Measurements from ENCODE around the gene TLN1. TPM values are rescaled to one million over a fixed set of nuclear protein-coding genes. Genes with fewer than 3 reads are reported as not detected.

TLN1 gene
- total and polyA plus RNA-seq, 11 donors: 152 to 373 (median 257) TPM

DNA sequence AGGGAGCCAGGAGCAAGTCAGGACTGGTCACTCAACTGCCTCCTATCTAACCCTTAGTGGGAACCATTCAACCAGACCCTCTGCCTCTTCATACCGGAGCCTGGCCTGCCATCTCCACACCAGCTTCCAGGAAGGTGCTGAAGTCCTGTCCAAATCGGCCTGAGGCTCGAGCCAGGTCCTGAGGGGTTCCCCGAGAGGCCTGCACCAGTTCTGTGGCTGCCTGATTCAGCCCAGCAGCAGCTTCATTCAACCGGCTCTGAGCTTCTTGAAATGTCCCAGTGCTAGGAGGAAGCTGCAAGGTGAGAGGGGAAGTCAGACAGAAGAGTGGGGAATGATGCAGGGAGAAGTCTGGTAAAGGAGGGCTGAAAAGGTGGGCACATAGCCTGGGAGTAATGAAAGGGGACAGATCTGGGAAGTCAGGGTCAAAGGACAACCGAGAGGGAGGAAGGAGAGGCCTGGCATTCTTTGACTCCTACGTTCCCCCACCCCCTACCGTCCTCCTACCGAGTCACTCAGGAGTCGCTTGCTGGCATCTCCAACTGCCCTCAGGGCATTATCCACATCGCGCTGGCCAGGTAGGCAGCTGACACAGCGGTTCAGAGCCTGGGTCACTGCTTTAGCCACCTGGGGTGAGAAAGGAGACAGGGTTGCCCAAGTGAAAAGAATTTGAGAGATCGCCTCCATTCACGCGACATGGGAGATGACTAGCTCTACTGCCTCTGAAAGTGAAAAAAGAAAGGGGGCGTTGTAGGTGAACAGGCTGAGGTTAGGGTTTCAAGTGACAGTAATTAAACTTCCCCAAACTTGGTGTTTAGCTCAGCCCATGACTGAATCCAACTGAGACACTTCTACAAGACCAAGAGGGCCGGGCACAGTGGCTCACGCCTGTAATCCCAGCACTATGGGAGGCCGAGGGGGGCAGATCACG, 20.2 kb downstream of the TLN1 start:
- no peak for DNase-seq
- peak in 1 of 4 donors; percentile 28 for ATAC-seq
- WGBS, 4 donors: 86 to 92% (median 90%) methylated on average over 20 to 21 of the region's 21 CpGs
- TF ChIP-seq, protein P1, sequence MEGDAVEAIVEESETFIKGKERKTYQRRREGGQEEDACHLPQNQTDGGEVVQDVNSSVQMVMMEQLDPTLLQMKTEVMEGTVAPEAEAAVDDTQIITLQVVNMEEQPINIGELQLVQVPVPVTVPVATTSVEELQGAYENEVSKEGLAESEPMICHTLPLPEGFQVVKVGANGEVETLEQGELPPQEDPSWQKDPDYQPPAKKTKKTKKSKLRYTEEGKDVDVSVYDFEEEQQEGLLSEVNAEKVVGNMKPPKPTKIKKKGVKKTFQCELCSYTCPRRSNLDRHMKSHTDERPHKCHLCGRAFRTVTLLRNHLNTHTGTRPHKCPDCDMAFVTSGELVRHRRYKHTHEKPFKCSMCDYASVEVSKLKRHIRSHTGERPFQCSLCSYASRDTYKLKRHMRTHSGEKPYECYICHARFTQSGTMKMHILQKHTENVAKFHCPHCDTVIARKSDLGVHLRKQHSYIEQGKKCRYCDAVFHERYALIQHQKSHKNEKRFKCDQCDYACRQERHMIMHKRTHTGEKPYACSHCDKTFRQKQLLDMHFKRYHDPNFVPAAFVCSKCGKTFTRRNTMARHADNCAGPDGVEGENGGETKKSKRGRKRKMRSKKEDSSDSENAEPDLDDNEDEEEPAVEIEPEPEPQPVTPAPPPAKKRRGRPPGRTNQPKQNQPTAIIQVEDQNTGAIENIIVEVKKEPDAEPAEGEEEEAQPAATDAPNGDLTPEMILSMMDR (IDR thresholded peaks at IDR 0.05): no peak
- no peak for TF ChIP-seq POLR2A (IDR thresholded peaks at IDR 0.05)
- Histone ChIP-seq H3K4me1 (peaks cover 0 to 11% (median 0%) of the 10 kb centered on the region in 12 donors), H3K9me3 (no peaks in the 10 kb centered on the region), H3K27ac (peak overlapping the region in 1 of 12 donors; percentile 3), H3K36me3 (peaks cover 14 to 100% (median 98%) of the 10 kb centered on the region in 9 donors), H3K27me3 (no peaks in the 10 kb centered on the region), H3K4me3 (no peak overlapping the region)
- intact Hi-C loops (cut with DNase I): loop anchor here in 1 of 10 donors (5.0 kb wide), 1 partner anchor 34 kb away; no protein-coding TSS in a partner anchor

DNA sequence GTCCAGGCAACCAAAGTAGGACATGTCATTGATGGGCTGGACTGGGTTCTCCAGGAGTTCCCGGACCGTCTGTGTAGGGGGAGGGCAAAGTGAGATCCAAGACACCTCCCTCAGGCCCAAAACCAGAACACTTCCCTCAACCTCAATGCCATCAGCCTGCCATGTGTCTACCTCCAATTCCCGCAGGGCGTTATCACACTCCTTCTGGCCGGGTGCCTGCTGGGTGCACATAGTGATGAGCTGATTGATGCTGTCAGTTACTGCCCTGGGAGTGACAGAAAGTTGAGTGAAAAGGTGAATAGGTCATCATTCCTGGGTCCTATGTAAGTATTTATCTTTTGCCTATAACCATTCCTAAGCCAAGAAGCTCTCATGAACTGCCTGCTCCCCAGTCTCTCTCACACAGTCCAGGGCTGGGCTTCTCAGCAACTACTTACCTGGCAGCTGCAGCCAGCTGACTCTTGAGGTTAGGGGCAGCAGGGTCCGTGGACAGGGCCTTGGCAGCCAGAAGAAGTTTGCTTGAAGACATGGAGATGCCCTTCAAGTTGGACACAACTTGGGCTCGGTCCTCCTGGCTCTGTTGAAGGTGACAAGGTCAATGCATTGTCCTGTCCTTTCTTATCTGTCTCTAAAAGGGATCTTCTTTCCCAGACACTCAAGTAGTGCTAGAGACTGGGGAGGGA, 21.0 kb downstream of the TLN1 start:
- intact Hi-C loops (cut with DNase I): loop anchor here in 1 of 10 donors (5.0 kb wide), 1 partner anchor 34 kb away; no protein-coding TSS in a partner anchor
- 56 to 69% (median 65%) methylated on average over 7 of the region's 7 CpGs for WGBS, 4 donors
- TF ChIP-seq, protein P1 (IDR thresholded peaks at IDR 0.05): no peak
- no peak for TF ChIP-seq POLR2A (IDR thresholded peaks at IDR 0.05)
- Histone ChIP-seq H3K27ac (no peak overlapping the region), H3K4me1 (peaks cover 0 to 11% (median 0%) of the 10 kb centered on the region in 12 donors), H3K36me3 (peaks cover 9 to 100% (median 98%) of the 10 kb centered on the region in 9 donors), H3K4me3 (no peak overlapping the region), H3K9me3 (no peaks in the 10 kb centered on the region), H3K27me3 (no peaks in the 10 kb centered on the region)
- ATAC-seq (peak in 2 of 4 donors; percentile 13 to 25), DNase-seq (no peak)

DNA sequence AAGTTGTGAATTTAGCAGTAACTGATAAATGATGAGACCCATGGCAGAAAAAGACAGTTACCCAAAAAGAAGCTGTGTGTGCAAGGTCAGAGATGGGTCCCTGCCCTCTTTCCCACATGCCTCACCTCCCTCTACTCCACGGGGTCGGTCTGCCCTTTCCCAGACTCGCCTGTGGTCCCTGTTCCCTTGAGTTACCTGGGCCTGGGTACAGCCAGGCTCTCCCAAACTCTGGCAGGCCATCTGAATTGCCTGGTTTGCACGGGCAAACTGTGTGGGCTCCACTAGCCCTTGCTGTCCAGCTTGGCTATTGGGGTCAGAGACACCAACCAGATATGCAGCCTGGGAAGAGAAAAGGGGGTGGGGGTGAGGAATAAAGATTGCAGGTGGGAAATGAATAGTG, 23.8 kb downstream of the TLN1 start:
- 89 to 96% (median 92%) methylated on average over 4 of the region's 4 CpGs for WGBS, 4 donors
- H3K27me3 ChIP-seq: no peaks in the 10 kb centered on the region
- H3K4me3 ChIP-seq: no peak overlapping the region
- H3K27ac ChIP-seq: no peak overlapping the region
- TF ChIP-seq, protein P1 (IDR thresholded peaks at IDR 0.05): no peak
- H3K4me1 ChIP-seq: peaks cover 0 to 19% (median 0%) of the 10 kb centered on the region in 12 donors
- intact Hi-C loops (cut with DNase I): loop anchor here in 1 of 10 donors (5.0 kb wide), 1 partner anchor 46 kb away; no protein-coding TSS in a partner anchor
- DNase-seq (peak in 1 of 5 donors; percentile 15), ATAC-seq (no peak)
- H3K36me3 ChIP-seq: peaks cover 13 to 100% (median 98%) of the 10 kb centered on the region in 9 donors
- H3K9me3 ChIP-seq: no peaks in the 10 kb centered on the region

Data from heart left ventricle (tissue), 16 donors.